ENCODE results near the gene GNAT2.
A peak's percentile ranks its signal among the peaks of the same experiment; 100 is the strongest.

The GNAT2 gene

DNA sequence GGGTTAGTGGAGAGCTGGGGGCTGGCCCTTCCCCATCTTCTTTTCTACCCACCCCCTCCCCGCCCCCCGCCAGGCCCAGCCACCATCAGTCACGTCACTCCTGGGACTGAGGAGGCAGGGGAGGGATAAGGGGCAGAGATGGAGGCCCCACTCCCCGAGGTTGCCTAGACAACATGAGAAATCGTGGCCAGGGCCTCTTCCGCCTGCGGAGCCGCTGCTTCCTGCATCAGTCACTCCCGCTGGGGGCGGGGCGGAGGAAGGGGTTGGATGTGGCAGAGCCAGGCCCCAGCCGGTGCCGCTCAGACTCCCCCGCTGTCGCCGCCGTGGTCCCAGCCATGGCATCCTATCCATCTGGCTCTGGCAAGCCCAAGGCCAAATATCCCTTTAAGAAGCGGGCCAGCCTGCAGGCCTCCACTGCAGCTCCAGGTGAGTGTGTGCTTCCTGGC lies 1.4 kb upstream of the GNAT2 start (continued):
- TF ChIP-seq ZFP37 (tag by site-specific recombination; IDR thresholded peaks at IDR 0.05) (no peak), ZNF791 (tag by site-specific recombination; IDR thresholded peaks at IDR 0.05) (no peak), ZNF302 (tag by site-specific recombination; IDR thresholded peaks at IDR 0.05; ENCODE audit: low read depth) (no peak), ZNF660 (tag by site-specific recombination; IDR thresholded peaks at IDR 0.05) (no peak), SP3 (tag by site-specific recombination; IDR thresholded peaks at IDR 0.05) (peak; percentile 77), ZBTB7A (tag by site-specific recombination; IDR thresholded peaks at IDR 0.05; ENCODE audit: low read depth) (no peak), GLIS1 (tag by site-specific recombination; IDR thresholded peaks at IDR 0.05) (peak; percentile 66), ZFP3 (tag by site-specific recombination; IDR thresholded peaks at IDR 0.05; ENCODE audit: low read depth) (no peak), ZNF701 (tag by site-specific recombination; IDR thresholded peaks at IDR 0.05) (no peak), ZNF354C (tag by site-specific recombination; IDR thresholded peaks at IDR 0.05; ENCODE audit: borderline replicate concordance, low read depth) (no peak), ZNF433 (tag by site-specific recombination; IDR thresholded peaks at IDR 0.05; ENCODE audit: low read depth) (no peak), ZNF747 (tag by site-specific recombination; IDR thresholded peaks at IDR 0.05) (no peak), KLF16 (tag by site-specific recombination; IDR thresholded peaks at IDR 0.05) (peak; percentile 51; the same call in 1 of the 2 replicates), OVOL3 (tag by site-specific recombination; IDR thresholded peaks at IDR 0.05) (no peak), ZNF473 (tag by site-specific recombination; IDR thresholded peaks at IDR 0.05) (no peak), ZNF140 (tag by site-specific recombination; IDR thresholded peaks at IDR 0.05) (no peak), ZNF521 (tag by site-specific recombination; IDR thresholded peaks at IDR 0.05) (no peak)
- TF ChIP-seq, protein P1, sequence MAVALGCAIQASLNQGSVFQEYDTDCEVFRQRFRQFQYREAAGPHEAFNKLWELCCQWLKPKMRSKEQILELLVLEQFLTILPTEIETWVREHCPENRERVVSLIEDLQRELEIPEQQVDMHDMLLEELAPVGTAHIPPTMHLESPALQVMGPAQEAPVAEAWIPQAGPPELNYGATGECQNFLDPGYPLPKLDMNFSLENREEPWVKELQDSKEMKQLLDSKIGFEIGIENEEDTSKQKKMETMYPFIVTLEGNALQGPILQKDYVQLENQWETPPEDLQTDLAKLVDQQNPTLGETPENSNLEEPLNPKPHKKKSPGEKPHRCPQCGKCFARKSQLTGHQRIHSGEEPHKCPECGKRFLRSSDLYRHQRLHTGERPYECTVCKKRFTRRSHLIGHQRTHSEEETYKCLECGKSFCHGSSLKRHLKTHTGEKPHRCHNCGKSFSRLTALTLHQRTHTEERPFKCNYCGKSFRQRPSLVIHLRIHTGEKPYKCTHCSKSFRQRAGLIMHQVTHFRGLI (tag by site-specific recombination; IDR thresholded peaks at IDR 0.05), result no peak
- TF ChIP-seq, protein P2, sequence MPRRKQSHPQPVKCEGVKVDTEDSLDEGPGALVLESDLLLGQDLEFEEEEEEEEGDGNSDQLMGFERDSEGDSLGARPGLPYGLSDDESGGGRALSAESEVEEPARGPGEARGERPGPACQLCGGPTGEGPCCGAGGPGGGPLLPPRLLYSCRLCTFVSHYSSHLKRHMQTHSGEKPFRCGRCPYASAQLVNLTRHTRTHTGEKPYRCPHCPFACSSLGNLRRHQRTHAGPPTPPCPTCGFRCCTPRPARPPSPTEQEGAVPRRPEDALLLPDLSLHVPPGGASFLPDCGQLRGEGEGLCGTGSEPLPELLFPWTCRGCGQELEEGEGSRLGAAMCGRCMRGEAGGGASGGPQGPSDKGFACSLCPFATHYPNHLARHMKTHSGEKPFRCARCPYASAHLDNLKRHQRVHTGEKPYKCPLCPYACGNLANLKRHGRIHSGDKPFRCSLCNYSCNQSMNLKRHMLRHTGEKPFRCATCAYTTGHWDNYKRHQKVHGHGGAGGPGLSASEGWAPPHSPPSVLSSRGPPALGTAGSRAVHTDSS (tag by site-specific recombination; IDR thresholded peaks at IDR 0.05), result no peak
- TF ChIP-seq, protein P3, sequence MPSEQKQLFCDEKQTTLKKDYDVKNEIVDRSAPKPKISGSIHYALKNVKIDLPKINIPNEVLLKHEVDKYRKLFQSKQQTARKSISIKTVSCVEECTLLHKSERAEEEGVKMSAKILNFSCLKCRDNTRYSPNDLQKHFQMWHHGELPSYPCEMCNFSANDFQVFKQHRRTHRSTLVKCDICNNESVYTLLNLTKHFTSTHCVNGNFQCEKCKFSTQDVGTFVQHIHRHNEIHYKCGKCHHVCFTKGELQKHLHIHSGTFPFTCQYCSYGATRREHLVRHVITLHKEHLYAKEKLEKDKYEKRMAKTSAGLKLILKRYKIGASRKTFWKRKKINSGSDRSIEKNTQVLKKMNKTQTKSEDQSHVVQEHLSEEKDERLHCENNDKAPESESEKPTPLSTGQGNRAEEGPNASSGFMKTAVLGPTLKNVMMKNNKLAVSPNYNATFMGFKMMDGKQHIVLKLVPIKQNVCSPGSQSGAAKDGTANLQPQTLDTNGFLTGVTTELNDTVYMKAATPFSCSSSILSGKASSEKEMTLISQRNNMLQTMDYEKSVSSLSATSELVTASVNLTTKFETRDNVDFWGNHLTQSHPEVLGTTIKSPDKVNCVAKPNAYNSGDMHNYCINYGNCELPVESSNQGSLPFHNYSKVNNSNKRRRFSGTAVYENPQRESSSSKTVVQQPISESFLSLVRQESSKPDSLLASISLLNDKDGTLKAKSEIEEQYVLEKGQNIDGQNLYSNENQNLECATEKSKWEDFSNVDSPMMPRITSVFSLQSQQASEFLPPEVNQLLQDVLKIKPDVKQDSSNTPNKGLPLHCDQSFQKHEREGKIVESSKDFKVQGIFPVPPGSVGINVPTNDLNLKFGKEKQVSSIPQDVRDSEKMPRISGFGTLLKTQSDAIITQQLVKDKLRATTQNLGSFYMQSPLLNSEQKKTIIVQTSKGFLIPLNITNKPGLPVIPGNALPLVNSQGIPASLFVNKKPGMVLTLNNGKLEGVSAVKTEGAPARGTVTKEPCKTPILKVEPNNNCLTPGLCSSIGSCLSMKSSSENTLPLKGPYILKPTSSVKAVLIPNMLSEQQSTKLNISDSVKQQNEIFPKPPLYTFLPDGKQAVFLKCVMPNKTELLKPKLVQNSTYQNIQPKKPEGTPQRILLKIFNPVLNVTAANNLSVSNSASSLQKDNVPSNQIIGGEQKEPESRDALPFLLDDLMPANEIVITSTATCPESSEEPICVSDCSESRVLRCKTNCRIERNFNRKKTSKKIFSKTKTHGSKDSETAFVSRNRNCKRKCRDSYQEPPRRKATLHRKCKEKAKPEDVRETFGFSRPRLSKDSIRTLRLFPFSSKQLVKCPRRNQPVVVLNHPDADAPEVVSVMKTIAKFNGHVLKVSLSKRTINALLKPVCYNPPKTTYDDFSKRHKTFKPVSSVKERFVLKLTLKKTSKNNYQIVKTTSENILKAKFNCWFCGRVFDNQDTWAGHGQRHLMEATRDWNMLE (tag by site-specific recombination; conservative IDR thresholded peaks at IDR 0.05; ENCODE audit: low read depth), result 0 out of 2 replicates have a peak, but pooled peaks have one; percentile 19
- TF ChIP-seq, protein P4, sequence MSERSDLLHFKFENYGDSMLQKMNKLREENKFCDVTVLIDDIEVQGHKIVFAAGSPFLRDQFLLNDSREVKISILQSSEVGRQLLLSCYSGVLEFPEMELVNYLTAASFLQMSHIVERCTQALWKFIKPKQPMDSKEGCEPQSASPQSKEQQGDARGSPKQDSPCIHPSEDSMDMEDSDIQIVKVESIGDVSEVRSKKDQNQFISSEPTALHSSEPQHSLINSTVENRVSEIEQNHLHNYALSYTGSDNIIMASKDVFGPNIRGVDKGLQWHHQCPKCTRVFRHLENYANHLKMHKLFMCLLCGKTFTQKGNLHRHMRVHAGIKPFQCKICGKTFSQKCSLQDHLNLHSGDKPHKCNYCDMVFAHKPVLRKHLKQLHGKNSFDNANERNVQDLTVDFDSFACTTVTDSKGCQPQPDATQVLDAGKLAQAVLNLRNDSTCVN (tag by site-specific recombination; optimal IDR thresholded peaks at IDR 0.05), result no peak
- TF ChIP-seq, protein P5, sequence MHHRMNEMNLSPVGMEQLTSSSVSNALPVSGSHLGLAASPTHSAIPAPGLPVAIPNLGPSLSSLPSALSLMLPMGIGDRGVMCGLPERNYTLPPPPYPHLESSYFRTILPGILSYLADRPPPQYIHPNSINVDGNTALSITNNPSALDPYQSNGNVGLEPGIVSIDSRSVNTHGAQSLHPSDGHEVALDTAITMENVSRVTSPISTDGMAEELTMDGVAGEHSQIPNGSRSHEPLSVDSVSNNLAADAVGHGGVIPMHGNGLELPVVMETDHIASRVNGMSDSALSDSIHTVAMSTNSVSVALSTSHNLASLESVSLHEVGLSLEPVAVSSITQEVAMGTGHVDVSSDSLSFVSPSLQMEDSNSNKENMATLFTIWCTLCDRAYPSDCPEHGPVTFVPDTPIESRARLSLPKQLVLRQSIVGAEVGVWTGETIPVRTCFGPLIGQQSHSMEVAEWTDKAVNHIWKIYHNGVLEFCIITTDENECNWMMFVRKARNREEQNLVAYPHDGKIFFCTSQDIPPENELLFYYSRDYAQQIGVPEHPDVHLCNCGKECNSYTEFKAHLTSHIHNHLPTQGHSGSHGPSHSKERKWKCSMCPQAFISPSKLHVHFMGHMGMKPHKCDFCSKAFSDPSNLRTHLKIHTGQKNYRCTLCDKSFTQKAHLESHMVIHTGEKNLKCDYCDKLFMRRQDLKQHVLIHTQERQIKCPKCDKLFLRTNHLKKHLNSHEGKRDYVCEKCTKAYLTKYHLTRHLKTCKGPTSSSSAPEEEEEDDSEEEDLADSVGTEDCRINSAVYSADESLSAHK (tag by site-specific recombination; IDR thresholded peaks at IDR 0.05), result no peak
- TF ChIP-seq, protein P6, sequence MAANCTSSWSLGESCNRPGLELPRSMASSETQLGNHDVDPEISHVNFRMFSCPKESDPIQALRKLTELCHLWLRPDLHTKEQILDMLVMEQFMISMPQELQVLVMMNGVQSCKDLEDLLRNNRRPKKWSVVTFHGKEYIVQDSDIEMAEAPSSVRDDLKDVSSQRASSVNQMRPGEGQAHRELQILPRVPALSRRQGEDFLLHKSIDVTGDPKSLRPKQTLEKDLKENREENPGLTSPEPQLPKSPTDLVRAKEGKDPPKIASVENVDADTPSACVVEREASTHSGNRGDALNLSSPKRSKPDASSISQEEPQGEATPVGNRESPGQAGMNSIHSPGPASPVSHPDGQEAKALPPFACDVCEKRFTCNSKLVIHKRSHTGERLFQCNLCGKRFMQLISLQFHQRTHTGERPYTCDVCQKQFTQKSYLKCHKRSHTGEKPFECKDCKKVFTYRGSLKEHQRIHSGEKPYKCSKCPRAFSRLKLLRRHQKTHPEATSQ (tag by site-specific recombination; IDR thresholded peaks at IDR 0.05), result no peak
- TF ChIP-seq, protein P7, sequence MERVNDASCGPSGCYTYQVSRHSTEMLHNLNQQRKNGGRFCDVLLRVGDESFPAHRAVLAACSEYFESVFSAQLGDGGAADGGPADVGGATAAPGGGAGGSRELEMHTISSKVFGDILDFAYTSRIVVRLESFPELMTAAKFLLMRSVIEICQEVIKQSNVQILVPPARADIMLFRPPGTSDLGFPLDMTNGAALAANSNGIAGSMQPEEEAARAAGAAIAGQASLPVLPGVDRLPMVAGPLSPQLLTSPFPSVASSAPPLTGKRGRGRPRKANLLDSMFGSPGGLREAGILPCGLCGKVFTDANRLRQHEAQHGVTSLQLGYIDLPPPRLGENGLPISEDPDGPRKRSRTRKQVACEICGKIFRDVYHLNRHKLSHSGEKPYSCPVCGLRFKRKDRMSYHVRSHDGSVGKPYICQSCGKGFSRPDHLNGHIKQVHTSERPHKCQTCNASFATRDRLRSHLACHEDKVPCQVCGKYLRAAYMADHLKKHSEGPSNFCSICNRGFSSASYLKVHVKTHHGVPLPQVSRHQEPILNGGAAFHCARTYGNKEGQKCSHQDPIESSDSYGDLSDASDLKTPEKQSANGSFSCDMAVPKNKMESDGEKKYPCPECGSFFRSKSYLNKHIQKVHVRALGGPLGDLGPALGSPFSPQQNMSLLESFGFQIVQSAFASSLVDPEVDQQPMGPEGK (tag by site-specific recombination; IDR thresholded peaks at IDR 0.05), result peak; percentile 61; the same call in 1 of the 2 replicates
